ENCODE measurements around the gene CENPU.
"Not testable (repeated sequence)": the region's sequence is repeated elsewhere in the genome, so short reads cannot be mapped to it uniquely, and the experiment has no call there.

CENPU gene

DNA sequence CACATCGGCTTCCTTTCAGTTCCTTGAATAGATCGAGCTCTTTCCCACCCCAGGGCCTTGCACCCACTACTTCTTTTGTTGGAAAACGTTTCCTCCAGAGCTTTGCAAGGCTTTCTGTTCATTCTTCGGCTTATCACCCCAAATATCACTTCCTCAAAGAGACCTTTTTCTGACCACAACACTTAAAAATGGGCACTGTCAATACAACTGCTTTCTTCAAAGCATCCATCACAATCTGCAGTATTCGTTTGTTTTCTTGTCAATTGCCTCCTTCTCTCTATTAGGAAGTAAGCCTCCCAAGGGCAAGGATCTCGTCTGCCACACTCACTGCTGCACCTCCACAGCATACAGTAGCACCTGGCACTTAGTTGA lies 17.7 kb upstream of the CENPU start:
- no peak for DNase-seq

DNA sequence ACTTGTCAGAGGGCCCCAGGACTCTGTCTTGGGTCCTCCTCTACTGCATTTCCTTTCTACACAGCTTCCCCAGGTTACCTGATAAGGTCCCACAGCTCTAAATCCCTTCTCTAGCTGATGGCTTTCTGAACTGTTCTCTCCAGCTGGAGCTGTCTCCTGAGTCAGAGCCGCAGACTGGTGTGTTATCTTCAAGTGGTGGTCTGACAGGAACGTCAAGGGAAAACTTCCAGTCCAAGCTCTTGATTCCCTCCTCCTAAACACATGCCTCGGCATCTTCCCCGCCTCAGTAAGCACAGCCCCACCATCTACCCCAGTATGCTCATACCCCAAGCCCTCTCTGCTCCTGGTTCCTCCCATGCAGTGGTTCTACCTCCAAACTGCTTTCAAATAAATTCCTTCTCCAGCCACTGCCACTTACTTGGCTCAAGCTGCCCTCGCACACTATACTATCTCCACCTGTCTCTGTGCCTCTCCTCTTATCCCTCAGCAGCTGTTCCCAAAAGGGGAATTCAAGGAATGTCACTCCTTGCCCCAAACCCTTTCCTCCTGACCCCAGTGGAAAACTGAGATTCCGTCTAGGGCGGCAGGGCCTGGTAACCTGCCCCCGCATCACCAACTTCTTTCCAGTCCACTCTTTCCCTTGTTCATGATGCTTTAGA lies 17.2 kb upstream of the CENPU start:
- DNase-seq: no peak

DNA sequence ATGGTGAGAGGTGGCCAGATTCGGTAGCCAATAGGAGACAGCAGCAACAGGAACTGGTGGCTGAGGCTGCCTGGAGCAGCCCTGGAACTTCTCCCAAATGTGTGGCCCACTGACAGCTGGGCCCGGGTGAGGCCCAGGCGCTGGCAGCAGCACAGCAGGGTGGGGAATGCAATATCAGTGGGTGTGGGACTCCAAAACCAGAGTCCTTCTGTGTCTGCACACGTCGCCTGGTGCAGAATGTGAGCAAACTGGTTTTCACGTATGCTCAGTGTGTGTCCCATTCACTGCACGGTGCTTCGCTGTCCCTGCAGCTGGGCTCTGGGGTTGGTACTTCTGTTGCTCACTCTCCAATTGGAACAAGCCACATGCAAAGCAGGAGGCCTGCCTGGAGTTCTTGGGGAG lies 14.4 kb upstream of the CENPU start:
- peak; percentile 69 for DNase-seq

DNA sequence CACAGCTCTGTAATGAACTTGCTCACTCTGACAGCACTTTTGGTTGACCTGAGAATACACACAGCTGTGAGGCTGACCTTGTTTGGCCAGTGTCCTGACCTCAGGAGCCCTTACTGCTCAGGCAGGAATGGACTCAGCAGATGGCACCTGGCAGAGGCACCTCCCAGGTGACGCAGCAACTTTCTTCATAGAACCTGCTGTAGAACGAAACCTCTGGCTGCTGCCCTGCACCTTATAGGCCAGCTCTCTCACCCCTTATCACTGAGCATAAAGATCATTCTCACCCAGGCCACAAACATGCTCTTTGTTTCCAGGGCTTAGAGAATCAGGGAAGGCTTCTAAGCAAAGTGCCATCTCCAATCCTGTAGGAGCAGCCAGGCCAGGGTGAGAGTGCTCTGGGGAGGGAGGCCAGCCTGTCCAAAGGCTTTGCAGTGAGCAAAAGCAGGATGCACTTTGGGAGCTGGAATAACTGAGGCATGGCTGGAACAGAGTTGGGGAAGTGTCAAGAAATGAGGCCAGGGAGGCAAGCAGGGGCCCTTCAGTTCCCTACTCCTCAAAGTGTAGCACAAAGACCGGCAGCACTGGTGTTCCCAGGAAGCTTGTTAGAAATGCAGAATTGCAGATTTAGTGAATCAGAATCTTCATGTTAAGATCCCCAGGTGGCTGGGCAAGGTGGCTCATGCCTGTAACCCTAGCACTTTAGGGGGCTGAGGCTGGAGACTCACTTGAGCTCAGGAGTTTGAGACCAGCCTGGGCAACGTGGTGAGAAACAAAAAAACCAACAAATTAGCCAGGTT lies 13.3 kb upstream of the CENPU start:
- no peak for DNase-seq

DNA sequence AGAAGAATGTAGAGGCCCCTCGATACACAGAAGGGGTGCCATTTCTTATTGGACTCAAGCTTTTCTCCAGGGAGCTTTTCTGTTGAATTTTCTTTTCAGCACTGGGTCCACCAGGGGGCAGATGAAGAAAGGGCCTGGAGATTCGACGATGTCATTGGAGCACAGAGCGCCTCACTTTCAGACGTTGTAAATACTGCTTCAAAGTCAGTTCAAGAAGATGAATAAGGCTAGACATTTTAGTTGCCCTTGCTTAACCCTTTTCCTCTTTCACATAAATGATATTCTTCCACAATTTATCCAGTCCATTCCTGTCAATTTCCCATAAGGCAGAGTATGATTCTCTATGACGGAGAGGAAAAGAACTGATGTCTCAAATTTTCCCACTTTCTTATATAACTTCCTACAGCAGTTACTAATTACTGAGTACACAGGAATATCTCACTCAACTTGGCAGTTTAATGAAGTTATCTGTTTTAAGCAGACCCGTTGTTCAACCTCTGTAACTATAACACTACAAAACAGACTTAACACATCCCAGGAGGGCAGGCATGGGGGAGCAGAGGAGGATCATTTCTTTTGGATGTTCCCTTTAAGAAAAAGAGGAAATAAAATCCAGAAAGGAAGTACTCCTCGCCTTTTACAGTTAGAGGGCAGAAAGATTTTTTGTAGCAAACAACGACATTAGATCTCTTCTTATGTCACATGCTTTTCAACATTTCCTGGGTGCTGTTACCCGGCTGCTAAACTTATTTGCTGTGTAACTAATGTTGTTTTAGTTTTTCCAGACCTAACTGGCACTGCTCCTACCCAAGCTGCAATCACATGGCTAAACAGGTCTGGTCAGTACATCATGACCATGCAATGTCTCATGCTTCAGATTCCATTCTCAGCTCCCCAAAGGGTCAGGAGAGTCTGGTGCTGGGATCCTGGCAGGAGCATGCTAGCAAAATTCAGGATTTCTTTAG lies 12.2 kb upstream of the CENPU start:
- peak; percentile 82 for DNase-seq

DNA sequence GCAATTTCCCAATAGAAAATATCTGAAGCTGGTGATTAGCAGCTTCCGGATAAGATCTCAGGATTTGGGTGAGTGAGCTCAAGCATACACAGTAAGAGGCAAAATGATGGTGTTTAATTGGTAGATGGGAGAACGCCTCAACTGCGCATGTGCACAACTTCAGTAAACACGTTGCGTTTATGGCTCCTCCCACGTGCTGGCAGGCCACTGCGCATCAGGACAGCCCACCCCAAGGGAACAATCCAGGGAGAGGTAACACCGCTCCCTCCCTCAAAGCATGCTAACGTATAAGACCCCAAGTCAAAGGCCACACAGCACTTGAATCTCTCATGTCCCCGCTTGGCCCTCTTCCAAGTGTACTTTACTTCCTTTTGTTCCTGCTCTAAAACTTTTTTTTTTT lies 10.3 kb upstream of the CENPU start:
- no peak for DNase-seq

DNA sequence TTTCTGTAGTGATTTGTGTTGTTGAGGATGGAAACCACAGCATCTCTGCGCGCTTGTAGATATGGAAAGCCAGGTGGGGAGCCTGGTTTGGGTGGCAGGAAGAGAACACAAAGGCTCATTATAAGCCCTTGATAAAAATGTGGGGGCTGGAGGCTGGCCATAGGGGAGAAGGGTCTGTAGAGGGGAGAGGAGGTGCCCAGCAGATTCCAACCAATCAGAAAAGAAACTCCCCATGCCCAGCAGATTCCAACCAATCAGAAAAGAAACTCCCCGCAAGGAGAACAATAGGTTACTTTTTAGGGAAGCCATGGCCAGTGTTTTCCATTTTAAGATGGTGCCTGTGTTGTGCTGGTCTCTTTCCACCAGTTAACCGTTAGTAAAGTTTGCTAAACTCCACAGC lies 9.8 kb upstream of the CENPU start:
- no peak for DNase-seq

DNA sequence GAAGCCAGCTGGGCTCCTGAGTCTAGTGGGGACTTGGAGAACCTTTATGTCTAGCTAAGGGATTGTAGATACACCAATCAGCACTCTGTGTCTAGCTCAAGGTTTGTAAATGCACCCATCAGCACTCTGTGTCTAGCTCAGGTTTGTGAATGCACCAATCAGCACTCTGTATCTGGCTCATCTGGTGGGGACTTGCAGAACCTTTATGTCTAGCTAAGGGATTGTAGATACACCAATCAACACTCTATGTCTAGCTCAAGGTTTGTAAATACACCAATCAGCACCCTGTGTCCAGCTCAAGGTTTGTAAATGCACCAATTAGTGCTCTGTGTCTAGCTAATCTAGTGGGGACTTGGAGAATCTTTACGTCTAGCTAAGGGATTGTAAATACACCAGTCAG lies 7.8 kb upstream of the CENPU start:
- DNase-seq: not testable (repeated sequence)

DNA sequence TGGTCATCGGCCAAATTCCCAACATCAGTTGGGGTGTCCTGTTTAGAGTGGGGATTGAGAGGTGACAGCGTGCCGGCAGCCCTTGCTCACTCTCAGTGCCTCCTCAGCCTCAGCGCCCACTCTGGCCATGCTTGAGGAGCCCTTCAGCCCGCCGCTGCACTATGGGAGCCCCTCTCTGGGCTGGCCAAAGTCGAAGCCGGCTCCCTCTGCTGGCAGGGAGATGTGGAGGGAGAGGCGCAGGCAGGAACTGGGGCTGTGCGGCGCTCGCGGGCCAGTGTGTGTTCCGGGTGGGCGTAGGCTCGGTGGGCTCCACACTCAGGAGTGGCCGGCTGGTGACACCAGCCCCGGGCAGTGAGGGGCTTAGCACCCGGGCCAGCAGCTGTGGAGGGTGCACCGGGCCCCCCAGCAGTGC lies 7.1 kb upstream of the CENPU start:
- no peak for DNase-seq

DNA sequence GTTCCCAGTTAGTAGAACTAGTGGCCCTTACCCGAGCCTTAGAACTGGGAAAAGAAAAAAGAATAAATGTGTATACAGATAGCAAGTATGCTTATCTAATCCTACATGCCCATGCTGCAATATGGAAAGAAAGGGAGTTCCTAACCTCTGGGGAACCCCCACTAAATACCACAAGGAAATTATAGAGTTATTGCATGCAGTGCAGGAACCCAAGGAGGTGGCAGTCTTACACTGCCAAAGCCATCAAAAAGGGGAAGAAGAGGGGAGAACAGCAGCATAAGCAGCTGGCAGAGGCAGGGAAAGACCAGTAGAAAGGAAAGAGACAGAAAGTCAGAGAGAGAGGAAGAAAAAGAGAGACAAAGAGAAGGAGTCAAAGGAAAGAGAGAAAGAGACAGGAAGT lies 5.7 kb upstream of the CENPU start:
- DNase-seq: not testable (repeated sequence)

DNA sequence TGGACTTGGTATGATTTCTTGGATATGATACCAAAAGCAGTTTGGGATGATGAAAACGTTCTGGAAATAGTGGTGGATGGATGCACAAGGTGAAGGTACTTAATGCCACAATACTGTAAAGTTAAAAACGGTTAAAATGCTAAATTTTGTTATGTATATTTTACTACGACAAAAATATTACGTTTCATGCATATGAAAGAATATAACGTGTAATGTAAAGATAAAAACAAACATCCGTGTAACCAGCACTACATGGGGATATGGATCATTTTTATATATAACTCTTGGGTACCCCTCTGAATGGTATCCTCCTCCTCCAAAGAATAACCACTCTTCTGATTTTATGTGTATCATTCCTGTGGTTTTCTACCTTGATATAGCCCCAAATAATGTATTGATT lies 862 bp upstream of the CENPU start:
- DNase-seq: no peak

DNA sequence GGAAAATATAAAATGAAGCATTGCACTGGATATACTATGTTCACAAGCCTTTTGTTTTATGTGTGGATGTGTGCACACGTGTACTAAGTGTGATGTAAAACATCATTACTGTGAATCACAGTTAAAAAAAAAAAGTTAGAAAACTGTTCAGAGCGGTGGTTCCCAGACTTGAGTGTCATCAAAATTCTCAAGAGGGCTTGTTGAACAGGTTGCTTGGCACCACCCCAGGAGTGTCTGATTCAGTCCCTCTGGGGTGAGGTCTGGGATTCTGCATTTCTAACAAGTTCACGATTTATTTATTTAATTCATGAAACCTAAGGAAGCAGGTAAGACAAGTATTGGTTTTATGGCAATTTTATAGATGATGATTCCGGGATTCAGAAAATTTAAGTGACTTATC lies 1.8 kb downstream of the CENPU start:
- DNase-seq: no peak

DNA sequence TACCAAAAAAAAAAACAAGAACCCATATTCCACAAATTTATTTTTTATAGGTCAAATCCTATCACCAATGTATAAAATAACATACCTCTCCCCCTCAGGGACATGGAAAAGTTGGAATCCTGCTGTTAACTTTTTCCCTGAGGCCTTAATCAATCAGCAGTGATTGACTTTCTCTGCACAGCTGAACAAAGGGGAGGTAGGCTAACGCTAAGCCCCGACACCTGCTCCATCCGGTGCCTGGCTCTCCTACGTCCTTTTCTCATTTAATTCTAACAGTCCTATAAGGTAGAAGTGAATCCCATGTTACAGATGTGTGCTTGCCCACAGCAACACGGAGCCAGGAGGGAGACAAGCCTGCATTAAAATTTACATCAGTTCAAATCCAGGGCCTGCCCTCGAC lies 2.8 kb downstream of the CENPU start:
- no peak for DNase-seq

DNA sequence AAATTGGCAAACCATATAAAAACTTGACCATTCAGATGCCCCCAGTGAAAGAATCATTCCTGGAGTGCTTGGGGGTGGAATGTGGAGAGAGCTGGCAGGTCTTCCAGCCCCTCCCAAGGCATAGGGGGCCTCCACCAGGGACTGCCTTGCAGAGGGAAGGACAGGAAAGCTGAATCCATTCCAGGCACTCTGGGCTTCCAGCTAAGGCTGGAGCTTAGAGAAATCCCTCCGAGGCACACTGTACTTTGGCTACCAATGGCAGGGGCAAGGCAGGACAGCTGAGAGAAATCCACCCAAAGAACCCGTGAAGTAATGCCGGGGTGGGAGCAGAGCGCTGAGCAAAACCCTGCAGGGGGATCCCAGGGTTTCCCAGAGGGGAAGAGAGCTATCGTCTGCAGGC lies 4.0 kb downstream of the CENPU start:
- no peak for DNase-seq

DNA sequence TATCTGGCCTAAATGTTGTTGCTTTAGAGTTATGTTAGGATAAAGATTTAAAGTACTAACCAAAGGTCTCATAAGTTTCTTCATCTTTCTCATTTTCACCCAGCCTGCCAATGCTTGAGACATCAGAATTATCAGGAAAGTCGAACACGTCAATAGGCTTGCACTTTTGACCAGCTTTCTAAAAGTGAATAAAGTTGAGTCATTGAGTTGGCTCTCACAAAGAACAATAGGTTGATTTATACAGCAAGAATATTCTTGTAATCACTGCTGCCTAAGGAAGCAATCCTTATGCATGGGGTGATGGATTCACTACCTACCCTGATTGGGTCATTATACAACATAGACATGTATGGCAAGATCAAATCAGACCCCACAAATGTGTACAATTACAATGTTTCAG lies 5.0 kb downstream of the CENPU start:
- DNase-seq: no peak

DNA sequence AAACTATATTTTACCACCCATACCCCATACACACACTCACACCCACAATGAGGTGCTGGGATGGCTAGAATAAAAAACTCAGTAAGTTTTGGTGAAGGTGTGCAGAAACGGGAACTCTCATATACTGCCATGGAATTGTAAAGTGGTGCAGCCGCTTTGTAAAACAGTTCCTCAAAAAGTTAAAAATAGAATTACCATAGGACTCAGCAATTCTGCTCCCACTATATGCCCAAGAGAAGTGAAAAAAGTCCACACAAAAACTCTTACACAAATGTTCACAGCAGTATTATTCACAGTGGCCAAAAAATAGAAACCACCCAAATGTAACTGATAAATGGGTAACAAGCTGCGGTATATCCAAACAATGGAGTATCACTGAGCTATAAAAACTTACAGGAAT lies 6.5 kb downstream of the CENPU start:
- no peak for DNase-seq

DNA sequence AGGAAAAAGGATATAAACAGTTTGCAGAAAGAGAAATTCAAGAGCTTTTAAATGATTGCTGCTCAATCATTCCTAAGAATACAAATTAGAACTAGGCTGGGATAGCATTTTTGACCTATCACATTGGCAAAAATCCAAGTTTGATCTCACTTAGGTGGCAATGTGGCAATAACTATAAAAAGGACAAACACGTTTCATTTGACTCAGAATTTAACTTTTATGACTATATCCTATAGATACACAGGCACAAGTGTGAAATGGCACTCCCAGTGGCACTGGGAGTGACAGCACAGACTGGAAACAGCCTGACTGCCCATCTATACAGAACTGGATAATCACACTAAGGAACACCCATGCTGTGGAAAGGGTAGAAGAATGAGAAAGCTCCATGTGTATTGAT lies 11.1 kb downstream of the CENPU start:
- DNase-seq: no peak

DNA sequence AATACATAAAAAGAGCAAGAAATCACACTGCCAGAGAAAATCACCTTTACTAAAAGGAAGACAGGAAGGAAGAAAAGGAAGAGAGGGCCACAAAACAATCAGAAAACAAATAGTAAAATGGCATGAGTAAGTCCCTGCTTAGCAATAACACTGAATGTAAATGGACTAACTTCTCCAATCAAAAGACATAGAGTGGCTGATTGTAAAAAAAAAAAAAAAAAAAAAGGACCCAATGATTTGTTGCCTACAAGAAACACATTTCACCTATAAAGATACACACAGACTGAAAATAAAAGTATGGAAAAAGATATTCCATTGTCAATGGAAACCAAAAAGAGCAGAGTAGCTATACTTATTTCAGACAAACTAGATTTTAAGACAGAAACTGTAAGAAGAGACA lies 12.6 kb downstream of the CENPU start:
- DNase-seq: no peak

DNA sequence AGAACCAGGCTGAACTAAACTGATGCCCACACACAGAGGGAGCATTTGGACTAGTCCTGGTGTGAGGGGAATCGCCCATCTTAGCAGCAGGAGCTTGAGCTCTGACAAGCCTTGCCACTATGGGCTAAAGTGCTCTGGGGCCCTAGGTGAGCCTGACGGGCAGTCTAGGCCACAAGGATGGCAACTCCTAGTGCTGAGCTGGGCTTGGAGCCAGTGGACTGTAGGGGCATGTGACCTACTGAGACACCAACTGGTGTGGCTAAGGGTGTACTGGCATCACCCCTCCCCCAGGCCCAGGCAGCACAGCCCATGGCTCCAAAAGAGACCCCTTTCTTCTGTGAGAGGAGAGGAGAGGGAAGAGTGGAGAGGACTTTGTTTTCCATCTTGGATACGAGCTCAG lies 14.5 kb downstream of the CENPU start:
- no peak for DNase-seq

DNA sequence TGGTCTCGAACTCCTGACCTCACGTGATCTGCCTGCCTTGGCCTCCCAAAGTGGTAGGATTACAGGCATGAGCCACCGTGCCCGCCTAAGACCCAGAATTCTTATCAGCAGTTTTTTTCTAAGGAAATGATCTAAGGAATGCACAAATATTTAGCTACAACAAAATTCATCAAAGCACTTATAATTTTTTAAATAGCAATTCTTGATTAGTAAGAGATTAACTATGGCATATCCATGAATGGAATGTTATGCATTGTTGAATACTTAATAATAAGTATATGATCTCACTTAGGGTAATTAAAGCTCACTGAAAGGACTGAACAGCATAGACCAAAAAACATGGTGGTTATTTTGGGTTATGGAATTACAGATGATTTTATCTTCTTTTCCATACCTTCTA lies 18.4 kb downstream of the CENPU start:
- no peak for DNase-seq

DNA sequence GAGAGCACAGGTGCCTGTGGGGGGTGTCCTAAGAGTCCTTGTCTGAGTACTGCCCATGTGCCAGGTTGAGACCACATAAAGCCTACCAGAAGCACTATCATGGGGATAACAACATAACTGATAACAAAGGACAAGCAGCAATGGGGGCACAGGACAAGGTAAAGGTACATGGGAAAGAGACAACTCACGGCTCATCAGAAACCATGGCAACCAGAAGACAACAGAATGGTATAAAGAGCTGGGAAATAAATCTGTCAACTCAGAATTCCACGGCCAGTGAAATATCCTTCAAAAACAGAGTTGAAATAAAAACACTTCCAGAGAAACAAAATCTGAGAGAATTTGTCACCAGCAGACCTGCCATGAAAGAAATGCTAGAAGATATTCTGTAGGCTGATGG lies 20.0 kb downstream of the CENPU start:
- DNase-seq: no peak

DNA sequence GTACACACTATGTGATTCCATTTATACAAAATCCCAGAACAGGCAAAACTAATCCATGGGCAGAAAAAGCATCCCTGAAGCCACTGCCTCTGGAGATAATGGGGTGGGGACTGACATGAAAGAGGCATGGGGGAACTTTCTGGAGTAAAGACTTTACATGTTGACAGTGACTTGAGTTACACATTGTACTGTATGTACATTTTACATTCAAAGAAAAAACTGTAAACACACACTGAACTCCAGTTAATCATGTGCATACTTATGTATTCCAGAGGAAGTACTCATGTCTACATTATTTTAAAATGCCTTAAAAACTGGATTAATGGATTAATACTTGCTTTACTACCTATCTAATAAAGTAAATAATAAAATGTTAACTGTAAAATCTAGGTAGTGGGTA lies 21.6 kb downstream of the CENPU start:
- no peak for DNase-seq

DNA sequence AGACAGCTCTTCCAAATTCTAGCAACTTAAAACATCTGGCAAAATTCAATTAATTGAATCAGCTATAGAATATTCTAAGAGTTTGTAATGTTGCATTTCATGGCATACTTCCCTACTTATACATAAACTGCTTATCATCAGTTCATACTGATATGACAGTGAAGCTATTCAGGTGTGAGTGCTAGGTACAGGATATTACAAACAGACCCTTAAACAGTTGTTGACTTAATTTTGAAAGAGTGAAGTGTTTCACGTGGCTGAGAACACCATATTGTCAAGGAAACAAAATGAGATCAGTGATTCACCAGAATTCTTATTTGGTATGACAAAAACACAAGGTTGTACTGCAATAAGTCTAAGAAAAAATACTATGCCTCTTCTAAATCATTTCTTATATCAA lies 27.4 kb downstream of the CENPU start:
- DNase-seq: no peak

DNA sequence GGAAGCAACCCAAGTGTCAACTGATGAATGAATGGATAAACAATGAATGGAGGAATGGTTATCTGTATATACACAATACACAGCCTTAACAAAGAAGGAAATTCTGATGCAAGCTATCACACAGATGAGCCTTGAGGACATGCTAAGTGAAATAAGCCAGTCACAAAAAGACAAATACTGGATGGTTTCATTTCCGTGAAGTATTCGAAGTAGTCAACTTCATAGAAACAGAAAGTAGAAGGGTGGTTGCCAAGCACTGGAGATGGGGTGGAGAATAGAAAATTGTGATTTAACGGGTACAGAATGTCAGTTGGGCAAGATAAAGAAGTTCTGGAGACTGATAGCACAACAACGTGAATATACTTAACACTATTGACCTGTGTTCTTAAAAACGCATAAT lies 28.2 kb downstream of the CENPU start:
- DNase-seq: no peak

All from femur (tissue), 1 donor.